H1 (cell line): ENCODE measurements around the gene ACTG1. TPM values are rescaled to one million over a fixed set of nuclear protein-coding genes. Genes with fewer than 3 reads are reported as not detected.

Source experiments
- CTCF ChIA-PET: fragments of 300-600 bp; sonication (Branson Sonifier 250); formaldehyde crosslinking; loops from one replicate; lab custom pipeline; 2021; ENCODE audit not compliant: partially characterized antibody; lab: Charles Lee
- POLR2A ChIA-PET: fragments of 300-600 bp; sonication (Branson Sonifier 250); formaldehyde crosslinking; loops from one replicate; lab custom pipeline; 2021; ENCODE audit warnings: inconsistent platforms; ENCODE audit not compliant: partially characterized antibody; lab: Charles Lee
- DNase-seq, 2 experiments: peaks; one replicate each; pipeline versions ENCODE4 v3.0.0 to v3.0.0-alpha.2; 2010 to 2022; ENCODE audit warnings: low spot score in 2 of 2, low read depth in 1 of 2, mixed read lengths in 1 of 2
- FAIRE-seq: peaks from 2 replicates; lab custom pipeline; 2011; peaks lifted over from hg19 to GRCh38; lab: Jason Lieb, UNC
- H2AFZ ChIP-seq: 2 replicates; pipeline ENCODE4 v1.8.1; 2012; ENCODE audit warnings: low read length, inconsistent platforms
- H2AK5ac ChIP-seq: 2 replicates; pipeline ENCODE4 v1.6.1; 2013; ENCODE audit warnings: low read depth, low read length
- H2BK120ac ChIP-seq: replicated peaks from 2 replicates; pipeline ENCODE3; 2013; ENCODE audit warnings: low read depth, low read length, inconsistent platforms
- H2BK12ac ChIP-seq: 2 replicates; pipeline ENCODE4 v1.6.1; 2013; ENCODE audit warnings: low read depth, low read length
- H2BK15ac ChIP-seq: 2 replicates; pipeline ENCODE4 v1.6.1; 2013; ENCODE audit warnings: low read length
- H2BK20ac ChIP-seq: 2 replicates; pipeline ENCODE4 v1.6.1; 2013; ENCODE audit warnings: low read length
- H2BK5ac ChIP-seq: 2 replicates; pipeline ENCODE4 v1.6.1; 2013; ENCODE audit warnings: low read depth, low read length
- H3K14ac ChIP-seq: 2 replicates; pipeline ENCODE4 v1.6.1; 2013; ENCODE audit warnings: inconsistent platforms; ENCODE audit not compliant: insufficient read length
- H3K18ac ChIP-seq: 2 replicates; pipeline ENCODE4 v1.6.1; 2013; ENCODE audit warnings: low read length; ENCODE audit errors: extremely low read depth
- H3K23ac ChIP-seq: 2 replicates; pipeline ENCODE4 v1.6.1; 2013; ENCODE audit warnings: inconsistent platforms; ENCODE audit not compliant: insufficient read length
- H3K23me2 ChIP-seq: 2 replicates; pipeline ENCODE4 v1.6.1; 2013; ENCODE audit warnings: low read depth, low read length
- H3K27ac ChIP-seq: 2 replicates; pipeline ENCODE4 v1.6.1; 2011; ENCODE audit warnings: low read depth, low read length, inconsistent platforms
- H3K27me3 ChIP-seq, 4 experiments: replicated peaks in 1 of 4; 1 replicate in 1 of 4; 2 replicates in 3 of 4; pipeline versions ENCODE4 v1.6.1 to v1.8.1; 2011 to 2013; ENCODE audit warnings: low read length in 3 of 4, mild to moderate bottlenecking in 3 of 4, inconsistent platforms in 2 of 4, mixed read lengths in 2 of 4, moderate library complexity in 1 of 4; ENCODE audit not compliant: control insufficient read depth in 3 of 4, insufficient read depth in 3 of 4; ENCODE audit errors: extremely low read depth in 1 of 4
- H3K36me3 ChIP-seq, 4 experiments: 2 replicates each; pipeline versions ENCODE4 v1.6.1 to v1.8.1; 2011 to 2013; ENCODE audit warnings: mild to moderate bottlenecking in 4 of 4, low read length in 3 of 4, moderate library complexity in 2 of 4, control low read depth in 1 of 4, inconsistent platforms in 1 of 4; ENCODE audit not compliant: insufficient read depth in 4 of 4, control insufficient read depth in 2 of 4
- H3K4ac ChIP-seq: replicated peaks from 2 replicates; pipeline ENCODE3; 2013; ENCODE audit warnings: low read length, low read depth, mixed read lengths, inconsistent platforms; ENCODE audit not compliant: insufficient read length
- H3K4me1 ChIP-seq, 4 experiments: replicated peaks in 1 of 4; 1 replicate in 1 of 4; 2 replicates in 3 of 4; pipeline versions ENCODE4 v1.6.1 to v1.8.1; 2011 to 2013; ENCODE audit warnings: low read length in 3 of 4, inconsistent platforms in 2 of 4, mixed read lengths in 1 of 4; ENCODE audit not compliant: insufficient read depth in 4 of 4, control insufficient read depth in 3 of 4
- H3K4me2 ChIP-seq, 2 experiments: 2 replicates each; pipeline versions ENCODE4 v1.6.1 to v1.8.1; 2011 to 2013; ENCODE audit warnings: low read depth in 2 of 2, low read length in 2 of 2, control low read depth in 1 of 2, inconsistent platforms in 1 of 2, mild to moderate bottlenecking in 1 of 2; ENCODE audit not compliant: insufficient read depth in 1 of 2
- H3K4me3 ChIP-seq, 4 experiments: fragments of 200-600, 300-600 bp in 1 of 4; sonication (generic), shearing (Covaris generic), sonication (Bioruptor Twin) in 1 of 4; 2 replicates each; pipeline versions ENCODE4 v1.5.1 to v1.8.1; 2011 to 2016; ENCODE audit warnings: low read length in 4 of 4, low read depth in 3 of 4, control low read depth in 2 of 4, inconsistent platforms in 2 of 4, mild to moderate bottlenecking in 2 of 4, mixed read lengths in 1 of 4, moderate library complexity in 1 of 4; ENCODE audit not compliant: insufficient read depth in 2 of 4; ENCODE audit errors: extremely low read depth in 1 of 4
- H3K56ac ChIP-seq: replicated peaks from 2 replicates; pipeline ENCODE3; 2013; ENCODE audit warnings: low read depth, mild to moderate bottlenecking, mixed read lengths, low read length, inconsistent platforms; ENCODE audit not compliant: insufficient read length
- H3K79me1 ChIP-seq: 2 replicates; pipeline ENCODE4 v1.6.1; 2013; ENCODE audit warnings: low read depth, low read length, control low read depth
- H3K79me2 ChIP-seq, 2 experiments: 2 replicates each; pipeline versions ENCODE4 v1.6.1 to v1.8.1; 2012 to 2013; ENCODE audit warnings: low read length in 2 of 2, mild to moderate bottlenecking in 2 of 2, inconsistent platforms in 1 of 2; ENCODE audit not compliant: insufficient read depth in 2 of 2, control insufficient read depth in 1 of 2
- H3K9ac ChIP-seq, 4 experiments: replicated peaks in 1 of 4; 1 replicate in 1 of 4; 2 replicates in 3 of 4; pipeline versions ENCODE4 v1.6.1 to v1.8.1; 2011 to 2013; ENCODE audit warnings: low read depth in 3 of 4, low read length in 3 of 4, control low read depth in 2 of 4, mild to moderate bottlenecking in 2 of 4, moderate library complexity in 2 of 4, inconsistent platforms in 1 of 4; ENCODE audit errors: extremely low read depth in 1 of 4
- H3K9me3 ChIP-seq, 2 experiments: 2 replicates each; pipeline versions ENCODE4 v1.6.1 to v1.8.1; 2012 to 2013; ENCODE audit warnings: mild to moderate bottlenecking in 2 of 2, moderate library complexity in 2 of 2, control low read depth in 1 of 2, inconsistent platforms in 1 of 2, low read depth in 1 of 2, low read length in 1 of 2, mixed read lengths in 1 of 2; ENCODE audit not compliant: insufficient read depth in 2 of 2
- H4K20me1 ChIP-seq, 2 experiments: replicated peaks in 1 of 2; 2 replicates each; pipeline versions ENCODE3 to v1.8.1; 2011 to 2013; ENCODE audit warnings: inconsistent platforms in 2 of 2, low read length in 2 of 2, mild to moderate bottlenecking in 1 of 2; ENCODE audit not compliant: insufficient read depth in 2 of 2, control insufficient read depth in 1 of 2
- H4K5ac ChIP-seq: 2 replicates; pipeline ENCODE4 v1.6.1; 2013; ENCODE audit warnings: low read length, low read depth, mixed read lengths, inconsistent platforms; ENCODE audit not compliant: insufficient read length
- H4K8ac ChIP-seq: 2 replicates; pipeline ENCODE4 v1.8.0; 2013; ENCODE audit warnings: mild to moderate bottlenecking, moderate library complexity, low read length, inconsistent platforms; ENCODE audit not compliant: insufficient read depth; ENCODE audit errors: extremely low read depth
- H4K91ac ChIP-seq: replicated peaks from 2 replicates; pipeline ENCODE3; 2013; ENCODE audit warnings: low read length, mixed read lengths, inconsistent platforms; ENCODE audit not compliant: insufficient read length
- CEBPB ChIP-seq: IDR thresholded peaks from 2 replicates; pipeline ENCODE4 v1.6.1; 2012; ENCODE audit warnings: low read depth, low read length
- RXRA ChIP-seq: IDR thresholded peaks from 2 replicates; pipeline ENCODE4 v1.6.1; 2011; ENCODE audit warnings: low read depth, mild to moderate bottlenecking, low read length, moderate library complexity; ENCODE audit not compliant: insufficient read depth
- SIN3A ChIP-seq, 2 experiments: IDR thresholded peaks in 1 of 2; conservative IDR thresholded peaks in 1 of 2; 2 replicates each; pipeline ENCODE4 v1.6.1; 2011 to 2012; ENCODE audit warnings: low read length in 2 of 2, improper control_type of control experiment in 1 of 2, low read depth in 1 of 2, mild to moderate bottlenecking in 1 of 2
- SUZ12 ChIP-seq: fragments of 200-600 bp; sonication (generic); IDR thresholded peaks from 2 replicates; pipeline ENCODE4 v1.6.1; 2012; ENCODE audit warnings: mild to moderate bottlenecking, inconsistent platforms, low read length, moderate library complexity, mixed read lengths
- TEAD4 ChIP-seq: IDR thresholded peaks from 2 replicates; pipeline ENCODE4 v1.6.1; 2012; ENCODE audit warnings: low read depth, low read length, inconsistent platforms, mixed read lengths
- ZNF274 ChIP-seq: IDR thresholded peaks from 2 replicates; pipeline ENCODE4 v1.7.0; 2012; ENCODE audit warnings: low read length, borderline replicate concordance; ENCODE audit errors: extremely low read depth
- WGBS, 2 experiments: shearing (Covaris generic) in 1 of 2; methylation state at CpG; one replicate each; pipeline versions ENCODE4 v1.1.6 to v1.1.7; 2013 to 2015; ENCODE audit warnings: low lambda C conversion rate in 2 of 2, mixed read lengths in 2 of 2, inconsistent platforms in 1 of 2, low coverage in 1 of 2, missing lambda C conversion rate in 1 of 2; ENCODE audit not compliant: insufficient replicate concordance in 2 of 2, insufficient coverage in 1 of 2, insufficient read length in 1 of 2; ENCODE audit errors: extremely low coverage in 1 of 2, missing lambda C conversion rate in 1 of 2; 5-methylcytosine and 5-hydroxymethylcytosine counted together
- polyA plus RNA-seq, 7 experiments: library from polyadenylated mRNA; depleted of rRNA in 3 of 7; stranded (reverse) in 5 of 7; unstranded in 2 of 7; fragments of >200 nt in 5 of 7; fragments of 200-250 nt in 2 of 7; gene quantifications; 1 replicate in 5 of 7; 2 replicates in 1 of 7; 4 replicates in 1 of 7; pipeline versions ENCODE4 v1.2.1 to v1.2.3, GENCODE V29; 2011 to 2013; ENCODE audit warnings: missing spikeins in 2 of 7, mixed read lengths in 2 of 7
- total RNA-seq: library from RNA; stranded (reverse); fragmentation: NEBNext Ultra II Directional; extraction: Animal tissue kit (Norgen Biotek cat#: 25700); gene quantifications from 2 replicates; pipeline ENCODE4 v1.2.1, GENCODE V29; 2021

Gene ACTG1
- total and polyA plus RNA-seq, 2 of the 8 experiments (the other 6 are each of a cell fraction or from before 2014, with no cell fraction given), result 3,535 to 5,010 TPM

DNA sequence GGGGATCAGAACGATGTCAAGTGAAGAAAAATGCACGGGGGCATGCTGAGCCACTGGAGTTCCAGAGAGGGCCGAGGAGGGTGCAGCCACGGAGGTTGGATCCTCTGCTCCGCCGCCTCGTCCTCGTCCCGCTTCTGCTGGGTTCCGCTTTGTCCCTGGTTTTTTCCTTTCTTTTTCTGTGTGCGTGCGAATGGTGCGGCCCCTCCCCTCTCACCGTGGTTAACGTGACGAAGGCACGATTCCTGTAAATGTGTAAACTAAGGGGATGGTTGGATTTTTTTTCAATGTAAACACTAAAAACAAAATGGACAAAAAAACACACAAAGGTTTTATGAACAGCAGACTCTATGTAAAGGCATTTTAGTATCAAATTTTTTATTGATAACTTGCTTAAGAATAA lies 46.7 kb downstream of the ACTG1 start:
- no peak for TF ChIP-seq SUZ12
- TF ChIP-seq CEBPB, result no peak
- TF ChIP-seq SIN3A (conservative IDR thresholded peaks at IDR 0.05 in 1 of 2, IDR thresholded peaks at IDR 0.05 in 1 of 2; ENCODE audit: low read depth in 1 of 2, low read length in 2 of 2), result no peak
- no peak for TF ChIP-seq ZNF274
- no peak for TF ChIP-seq RXRA
- TF ChIP-seq TEAD4, result no peak
- TF ChIP-seq, all 59 proteins: peak for 0
- no peak overlapping the region for H3K9ac ChIP-seq
- H2BK12ac ChIP-seq, result no peak overlapping the region
- no peak overlapping the region for H4K91ac ChIP-seq
- H3K56ac ChIP-seq, result no peak overlapping the region
- ChIA-PET CTCF (interaction anchor here (1.7 kb wide), 1 partner anchor 25 kb away, joined by 4 read pairs; no protein-coding TSS in a partner anchor), POLR2A (no interaction called here)
- H3K4me2 ChIP-seq, result no peak overlapping the region
- no peak overlapping the region for H3K4ac ChIP-seq
- H2BK5ac ChIP-seq, result no peak overlapping the region
- H3K23me2 ChIP-seq, result no peaks in the 10 kb centered on the region
- no peak overlapping the region for H2BK15ac ChIP-seq
- no peak overlapping the region for H2AK5ac ChIP-seq
- no peaks in the 10 kb centered on the region for H3K79me1 ChIP-seq
- H3K18ac ChIP-seq, result no peak overlapping the region
- H4K8ac ChIP-seq, result no peak overlapping the region
- H3K9me3 ChIP-seq, result no peaks in the 10 kb centered on the region
- no peak overlapping the region for H2AFZ ChIP-seq
- H2BK120ac ChIP-seq, result no peak overlapping the region
- no peaks in the 10 kb centered on the region for H4K20me1 ChIP-seq
- no peak overlapping the region for H3K23ac ChIP-seq
- DNase-seq, result no peak
- peaks cover 0 to 8% (median under 1%) of the 10 kb centered on the region in 4 experiments; a peak in 2 of 7 replicates for H3K4me1 ChIP-seq
- H3K14ac ChIP-seq, result no peak overlapping the region
- H4K5ac ChIP-seq, result no peak overlapping the region
- no peaks in the 10 kb centered on the region for H3K79me2 ChIP-seq
- no peak overlapping the region for H3K27ac ChIP-seq
- no peak overlapping the region for H2BK20ac ChIP-seq
- no peaks in the 10 kb centered on the region for H3K36me3 ChIP-seq
- no peaks in the 10 kb centered on the region; a peak in 1 of 7 replicates for H3K27me3 ChIP-seq
- FAIRE-seq, result no peak
- WGBS, 2 experiments, result 93% methylated on average over 17 of the region's 17 CpGs; no CpG with 5 or more reads in 1 of the 2 experiments
- H3K4me3 ChIP-seq, result no peak overlapping the region
